ENCODE data around the gene BRD9.
A peak's percentile ranks its signal among the peaks of the same experiment; 100 is the strongest.

The BRD9 gene

GRCh38 chr5:891837-892393 is 686 bp downstream of the BRD9 start:
- Mint-ChIP-seq H3K27me3 (ENCODE audit: low read depth) (no peaks in the 10 kb centered on the region), H3K36me3 (ENCODE audit: low read depth) (peaks cover 42% of the 10 kb centered on the region), H3K4me3 (peak overlapping the region; percentile 86 to 88 (median 88)), H3K9me3 (no peaks in the 10 kb centered on the region), H3K4me1 (peaks cover 11% of the 10 kb centered on the region), H3K27ac (peak overlapping the region; percentile 46 to 88 (median 81))
- no peak for TF ChIP-seq CTCF (IDR thresholded peaks at IDR 0.05; ENCODE audit: unreplicated experiment in 3 of 3)

GRCh38 chr5:891117-891836 is 1.3 kb downstream of the BRD9 start:
- Mint-ChIP-seq H3K27ac (peak overlapping the region; percentile 46 to 88 (median 81)), H3K4me1 (peaks cover 11% of the 10 kb centered on the region), H3K36me3 (ENCODE audit: low read depth) (peaks cover 48% of the 10 kb centered on the region), H3K9me3 (no peaks in the 10 kb centered on the region), H3K4me3 (peak overlapping the region; percentile 86 to 88 (median 88)), H3K27me3 (ENCODE audit: low read depth) (no peaks in the 10 kb centered on the region)
- TF ChIP-seq CTCF (IDR thresholded peaks at IDR 0.05; ENCODE audit: unreplicated experiment in 3 of 3): no peak

GRCh38 chr5:889075-889710 is 3.4 kb downstream of the BRD9 start:
- Mint-ChIP-seq H3K4me3 (peak overlapping the region in 1 of 3 experiments; percentile 29), H3K27ac (no peak overlapping the region), H3K27me3 (ENCODE audit: low read depth) (no peaks in the 10 kb centered on the region), H3K36me3 (ENCODE audit: low read depth) (peaks cover 62% of the 10 kb centered on the region), H3K4me1 (peaks cover 11% of the 10 kb centered on the region), H3K9me3 (no peaks in the 10 kb centered on the region)
- no peak for TF ChIP-seq CTCF (IDR thresholded peaks at IDR 0.05; ENCODE audit: unreplicated experiment in 3 of 3)

GRCh38 chr5:888638-889035 is 4.0 kb downstream of the BRD9 start:
- Mint-ChIP-seq H3K9me3 (no peaks in the 10 kb centered on the region), H3K4me1 (peaks cover 11% of the 10 kb centered on the region), H3K4me3 (peak overlapping the region in 1 of 3 experiments; percentile 48), H3K36me3 (ENCODE audit: low read depth) (peaks cover 68% of the 10 kb centered on the region), H3K27me3 (ENCODE audit: low read depth) (no peaks in the 10 kb centered on the region), H3K27ac (no peak overlapping the region)
- TF ChIP-seq CTCF (IDR thresholded peaks at IDR 0.05; ENCODE audit: unreplicated experiment in 3 of 3): no peak

GRCh38 chr5:887947-888637 is 4.5 kb downstream of the BRD9 start:
- H3K4me3 Mint-ChIP-seq: peak overlapping the region in 1 of 3 experiments; percentile 48
- H3K4me1 Mint-ChIP-seq: peaks cover 11% of the 10 kb centered on the region
- H3K36me3 Mint-ChIP-seq (ENCODE audit: low read depth): peaks cover 72% of the 10 kb centered on the region
- no peak for TF ChIP-seq CTCF (IDR thresholded peaks at IDR 0.05; ENCODE audit: unreplicated experiment in 3 of 3)
- H3K9me3 Mint-ChIP-seq: no peaks in the 10 kb centered on the region
- no peak overlapping the region for H3K27ac Mint-ChIP-seq
- no peaks in the 10 kb centered on the region for H3K27me3 Mint-ChIP-seq (ENCODE audit: low read depth)
